Common myeloid progenitor, CD34-positive (primary cell): ENCODE results near the gene DIP2C.

Experiments used
- CTCF ChIA-PET: fragments of 350-600 bp; sonication (Branson Sonifier 250); formaldehyde crosslinking; loops from one replicate; lab custom pipeline; 2021; ENCODE audit warnings: antibody characterized with exemption; lab: Charles Lee
- POLR2A ChIA-PET: fragments of 350-600 bp; sonication (Branson Sonifier 250); formaldehyde crosslinking; loops from one replicate; lab custom pipeline; 2021; ENCODE audit warnings: antibody characterized with exemption; lab: Charles Lee
- DNase-seq, 3 donors: peaks; one replicate each; pipeline versions ENCODE4 v3.0.0 to v3.0.0-alpha.2; 2013
- H3K27ac ChIP-seq, 2 experiments: 1 replicate in 1 of 2; 2 replicates in 1 of 2; pipeline ENCODE4 v1.7.0; 2013; ENCODE audit warnings: inconsistent platforms in 2 of 2, low read length in 2 of 2, mild to moderate bottlenecking in 2 of 2, low read depth in 1 of 2, moderate library complexity in 1 of 2; ENCODE audit not compliant: severe bottlenecking in 2 of 2, insufficient read depth in 1 of 2, poor library complexity in 1 of 2
- H3K27me3 ChIP-seq, 5 experiments: replicated peaks in 2 of 5; 1 replicate in 3 of 5; 2 replicates in 2 of 5; pipeline versions ENCODE4 v1.6.1 to v1.7.0; 2013; ENCODE audit warnings: low read length in 4 of 5, mild to moderate bottlenecking in 2 of 5, moderate library complexity in 2 of 5, inconsistent platforms in 1 of 5; ENCODE audit not compliant: insufficient read depth in 5 of 5, control insufficient read depth in 4 of 5
- H3K36me3 ChIP-seq, 4 experiments: 1 replicate in 2 of 4; 2 replicates in 2 of 4; pipeline versions ENCODE4 v1.6.1 to v1.7.0; 2013; ENCODE audit warnings: low read length in 3 of 4, control low read depth in 1 of 4, mild to moderate bottlenecking in 1 of 4; ENCODE audit not compliant: control insufficient read depth in 4 of 4, insufficient read depth in 4 of 4
- H3K4me1 ChIP-seq, 4 experiments: 1 replicate in 3 of 4; 2 replicates in 1 of 4; pipeline versions ENCODE4 v1.6.1 to v1.7.1; 2013; ENCODE audit warnings: low read length in 3 of 4, mild to moderate bottlenecking in 3 of 4, control low read depth in 1 of 4, inconsistent platforms in 1 of 4, moderate library complexity in 1 of 4; ENCODE audit not compliant: control insufficient read depth in 4 of 4, insufficient read depth in 4 of 4; ENCODE audit errors: control extremely low read depth in 1 of 4
- H3K4me3 ChIP-seq, 7 experiments: 1 replicate in 4 of 7; 2 replicates in 3 of 7; pipeline versions ENCODE4 v1.5.1 to v1.7.0; 2013; ENCODE audit warnings: mild to moderate bottlenecking in 7 of 7, low read length in 6 of 7, moderate library complexity in 6 of 7, inconsistent platforms in 2 of 7, low read depth in 2 of 7, control low read depth in 1 of 7; ENCODE audit not compliant: insufficient read depth in 4 of 7, control insufficient read depth in 1 of 7; ENCODE audit errors: extremely low read depth in 1 of 7
- H3K9me3 ChIP-seq, 5 experiments: 1 replicate in 4 of 5; 2 replicates in 1 of 5; pipeline versions ENCODE4 v1.6.1 to v1.7.1; 2013; ENCODE audit warnings: low read length in 4 of 5, mild to moderate bottlenecking in 2 of 5, inconsistent platforms in 1 of 5, low read depth in 1 of 5, moderate library complexity in 1 of 5; ENCODE audit not compliant: control insufficient read depth in 4 of 5, insufficient read depth in 2 of 5; ENCODE audit errors: control extremely low read depth in 1 of 5
- WGBS: methylation state at CpG from one replicate; pipeline ENCODE4 v1.1.5; 2013; ENCODE audit not compliant: insufficient coverage; 5-methylcytosine and 5-hydroxymethylcytosine counted together

Gene DIP2C

GRCh38 chr10:571166-571565 is 118.3 kb downstream of the DIP2C start:
- ChIA-PET POLR2A (no interaction called here), CTCF (no interaction called here)
- Histone ChIP-seq H3K36me3 (no peaks in the 10 kb centered on the region), H3K27me3 (peaks cover 0 to 52% (median 15%) of the 10 kb centered on the region in 5 experiments), H3K27ac (no peak overlapping the region), H3K9me3 (peaks cover 0 to 10% (median 0%) of the 10 kb centered on the region in 5 experiments), H3K4me3 (no peak overlapping the region), H3K4me1 (no peaks in the 10 kb centered on the region)
- DNase-seq, result no peak
- 75% methylated on average over 13 of the region's 13 CpGs for WGBS

- peaks cover 0 to 10% (median 0%) of the 10 kb centered on the region in 5 experiments for H3K9me3 ChIP-seq
- ChIA-PET CTCF (no interaction called here), POLR2A (no interaction called here)
- no peak overlapping the region for H3K4me3 ChIP-seq
- H3K4me1 ChIP-seq, result no peaks in the 10 kb centered on the region
- H3K27me3 ChIP-seq, result peaks cover 0 to 47% (median 14%) of the 10 kb centered on the region in 5 experiments
- 96% methylated on average over 19 of the region's 20 CpGs for WGBS
- no peak overlapping the region for H3K27ac ChIP-seq
- no peaks in the 10 kb centered on the region for H3K36me3 ChIP-seq
- no peak for DNase-seq
These were observed 118.8 kb downstream of the DIP2C start for GRCh38 chr10:570628-571163.

- Histone ChIP-seq H3K4me1 (no peaks in the 10 kb centered on the region), H3K27ac (no peak overlapping the region), H3K4me3 (no peak overlapping the region), H3K36me3 (no peaks in the 10 kb centered on the region), H3K27me3 (peaks cover 0 to 42% (median 12%) of the 10 kb centered on the region in 5 experiments), H3K9me3 (peaks cover 0 to 13% (median 0%) of the 10 kb centered on the region in 5 experiments)
- DNase-seq, result no peak
- 94% methylated on average over 5 of the region's 7 CpGs for WGBS
- ChIA-PET POLR2A (no interaction called here), CTCF (no interaction called here)
These were observed 119.4 kb downstream of the DIP2C start for GRCh38 chr10:569961-570627.

- peaks cover 0 to 33% (median 8%) of the 10 kb centered on the region in 5 experiments for H3K27me3 ChIP-seq
- H3K4me1 ChIP-seq, result no peaks in the 10 kb centered on the region
- no peak overlapping the region for H3K27ac ChIP-seq
- ChIA-PET POLR2A (no interaction called here), CTCF (interaction anchor here (0.6 kb wide), 1 partner anchor 591 kb away, joined by 3 read pairs; no protein-coding TSS in a partner anchor)
- 98% methylated on average over 6 of the region's 7 CpGs for WGBS
- H3K9me3 ChIP-seq, result peaks cover 0 to 24% (median 6%) of the 10 kb centered on the region in 5 experiments
- DNase-seq, result no peak
- no peak overlapping the region for H3K4me3 ChIP-seq
- no peaks in the 10 kb centered on the region for H3K36me3 ChIP-seq
These were observed 120.6 kb downstream of the DIP2C start for GRCh38 chr10:568848-569247.

- ChIA-PET POLR2A (no interaction called here), CTCF (no interaction called here)
- H3K27me3 ChIP-seq, result peaks cover 0 to 29% (median 5%) of the 10 kb centered on the region in 5 experiments
- H3K27ac ChIP-seq, result no peak overlapping the region
- no peak overlapping the region for H3K4me3 ChIP-seq
- no peak for DNase-seq
- WGBS, result 97% methylated on average over 8 of the region's 12 CpGs
- H3K36me3 ChIP-seq, result no peaks in the 10 kb centered on the region
- H3K9me3 ChIP-seq, result peaks cover 0 to 26% (median 9%) of the 10 kb centered on the region in 5 experiments
- no peaks in the 10 kb centered on the region for H3K4me1 ChIP-seq
These were observed 121.6 kb downstream of the DIP2C start for GRCh38 chr10:567869-568268.

- ChIA-PET POLR2A (no interaction called here), CTCF (no interaction called here)
- peaks cover 0 to 17% (median 7%) of the 10 kb centered on the region in 5 experiments for H3K27me3 ChIP-seq
- H3K27ac ChIP-seq, result no peak overlapping the region
- no peaks in the 10 kb centered on the region for H3K4me1 ChIP-seq
- no peak overlapping the region for H3K4me3 ChIP-seq
- no peak for DNase-seq
- H3K9me3 ChIP-seq, result peaks cover 0 to 27% (median 10%) of the 10 kb centered on the region in 5 experiments
- 95% methylated on average over 17 of the region's 22 CpGs for WGBS
- no peaks in the 10 kb centered on the region for H3K36me3 ChIP-seq
These were observed 123.1 kb downstream of the DIP2C start for GRCh38 chr10:566241-566885.

GRCh38 chr10:565676-566075 is 123.8 kb downstream of the DIP2C start:
- POLR2A ChIA-PET, result no interaction called here
- CTCF ChIA-PET, result no interaction called here
- no peaks in the 10 kb centered on the region for H3K4me1 ChIP-seq
- no peak overlapping the region for H3K27ac ChIP-seq
- H3K9me3 ChIP-seq, result peaks cover 0 to 27% (median 10%) of the 10 kb centered on the region in 5 experiments
- 79% methylated on average over 10 of the region's 13 CpGs for WGBS
- no peaks in the 10 kb centered on the region for H3K36me3 ChIP-seq
- no peak overlapping the region for H3K4me3 ChIP-seq
- no peak for DNase-seq
- H3K27me3 ChIP-seq, result peaks cover 0 to 17% (median 7%) of the 10 kb centered on the region in 5 experiments
